OCI-LY7 (cell line): ENCODE results near the gene AKR1E2. TPM values are rescaled to one million over a fixed set of nuclear protein-coding genes. Genes with fewer than 3 reads are reported as not detected.

Source experiments
- BruUV-seq: library from RNA; stranded (reverse); fragments of 400-500 nt; replicated peaks from 2 replicates; lab custom pipeline; 2021; lab: Mats Ljungman, UMichigan
- CTCF ChIA-PET: fragments of 300-600 bp; sonication (Branson Sonifier 250); formaldehyde crosslinking; loops from one replicate; lab custom pipeline; 2022; ENCODE audit warnings: antibody characterized with exemption; ENCODE audit not compliant: unreplicated experiment; lab: Charles Lee
- POLR2A ChIA-PET: fragments of 300-600 bp; sonication (Branson Sonifier 250); formaldehyde crosslinking; loops from one replicate; lab custom pipeline; 2022; ENCODE audit warnings: antibody characterized with exemption; lab: Charles Lee
- DNase-seq: peaks from one replicate; pipeline ENCODE4 v3.0.0-alpha.2; 2015; ENCODE audit warnings: low spot score
- H2AFZ ChIP-seq: fragments of 200-600 bp; sonication (generic), shearing (Covaris generic); 2 replicates; pipeline ENCODE4 v1.6.1; 2014; ENCODE audit warnings: mild to moderate bottlenecking, antibody characterized with exemption, low read length, moderate library complexity
- H3K27ac ChIP-seq: fragments of 200-600 bp; sonication (generic); 2 replicates; pipeline ENCODE4 v1.5.1; 2014; ENCODE audit warnings: mixed run types, low read depth, mild to moderate bottlenecking, moderate library complexity, low read length, inconsistent platforms; ENCODE audit not compliant: poor library complexity, severe bottlenecking
- H3K36me3 ChIP-seq: fragments of 200-600 bp; sonication (generic); 2 replicates; pipeline ENCODE4 v1.6.1; 2014; ENCODE audit warnings: mild to moderate bottlenecking, antibody characterized with exemption, low read length, moderate library complexity, mixed read lengths; ENCODE audit not compliant: insufficient read depth
- H3K4me1 ChIP-seq: fragments of 200-600 bp; sonication (generic); 2 replicates; pipeline ENCODE4 v1.5.1; 2014; ENCODE audit warnings: mild to moderate bottlenecking, low read length; ENCODE audit not compliant: insufficient read depth, poor library complexity, severe bottlenecking
- H3K4me2 ChIP-seq: fragments of 200-600 bp; sonication (generic); 2 replicates; pipeline ENCODE4 v1.6.1; 2014; ENCODE audit warnings: mild to moderate bottlenecking, low read length
- H3K4me3 ChIP-seq: fragments of 200-600 bp; sonication (generic); 2 replicates; pipeline ENCODE4 v1.5.1; 2014; ENCODE audit warnings: mild to moderate bottlenecking, low read depth, low read length; ENCODE audit not compliant: poor library complexity, severe bottlenecking
- H3K79me2 ChIP-seq: fragments of 200-600 bp; sonication (generic); 2 replicates; pipeline ENCODE4 v1.6.1; 2016; ENCODE audit warnings: low read depth, mild to moderate bottlenecking, low read length, moderate library complexity, mixed read lengths; ENCODE audit not compliant: insufficient read depth
- H3K9me2 ChIP-seq: fragments of 200-600 bp; sonication (generic); 2 replicates; pipeline ENCODE4 v1.6.1; 2016; ENCODE audit warnings: mild to moderate bottlenecking, low read length, mixed read lengths; ENCODE audit not compliant: insufficient read depth
- H3K9me3 ChIP-seq: fragments of 200-600 bp; sonication (generic); 2 replicates; pipeline ENCODE4 v1.6.1; 2014; ENCODE audit warnings: mild to moderate bottlenecking, mixed run types, low read length, mixed read lengths
- H4K20me1 ChIP-seq: fragments of 200-600 bp; sonication (generic); 2 replicates; pipeline ENCODE4 v1.6.1; 2014; ENCODE audit warnings: mild to moderate bottlenecking, antibody characterized with exemption, low read length, moderate library complexity, mixed read lengths; ENCODE audit not compliant: insufficient read depth
- CTCF ChIP-seq: fragments of 200-600 bp; sonication (generic); conservative IDR thresholded peaks from 2 replicates; pipeline ENCODE4 v1.5.1; 2014; ENCODE audit warnings: mild to moderate bottlenecking, antibody characterized with exemption, low read length, moderate library complexity, mixed read lengths
- EZH2phosphoT487 ChIP-seq: fragments of 200-600 bp; sonication (generic); IDR thresholded peaks from 2 replicates; pipeline ENCODE4 v1.6.1; 2018; ENCODE audit warnings: low read depth, borderline replicate concordance, mild to moderate bottlenecking, mixed run types, antibody characterized with exemption, low read length, moderate library complexity, mixed read lengths
- intact Hi-C: fragments of 100-400 bp; cut with micrococcal nuclease; formaldehyde crosslinking; loops from one replicate; pipeline ENCODE4 v1.10.0; 2022; ENCODE audit not compliant: unreplicated experiment
- total RNA-seq, 2 experiments: library from RNA; depleted of rRNA in 1 of 2; stranded (reverse); fragments of >200 nt in 1 of 2; shearing (Covaris generic) in 1 of 2; gene quantifications; 2 replicates each; pipeline ENCODE4 v1.2.3, GENCODE V29; 2014 to 2022

AKR1E2 gene
- total RNA-seq, 2 experiments from 2014 or later, result not detected

DNA sequence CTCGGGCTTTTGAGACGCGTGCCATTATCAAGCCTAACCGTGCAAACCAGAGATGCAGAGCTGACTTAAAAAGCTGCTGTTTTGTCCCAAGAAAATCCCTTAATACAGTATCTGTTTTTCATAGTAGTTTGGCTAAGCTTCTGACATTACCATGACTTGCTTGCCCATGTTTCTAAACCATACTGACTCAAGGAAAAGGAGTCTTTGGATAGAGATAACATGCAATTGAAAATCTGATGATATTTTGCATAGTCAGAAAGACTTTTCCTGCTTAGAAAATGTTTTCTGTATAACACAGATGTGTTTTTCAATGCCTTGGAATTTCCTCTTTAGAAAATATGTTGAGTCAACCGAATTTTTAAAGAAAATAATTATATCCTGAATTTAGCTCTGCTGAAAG is 21.5 kb upstream of the AKR1E2 start:
- no peaks in the 10 kb centered on the region for H3K9me2 ChIP-seq
- H3K79me2 ChIP-seq, result no peaks in the 10 kb centered on the region
- no peak overlapping the region for H3K4me2 ChIP-seq
- BruUV-seq, result no TSS peak
- ChIA-PET POLR2A (interaction anchor here (0.7 kb wide), 1 partner anchor 781 kb away, joined by 3 read pairs; no protein-coding TSS in a partner anchor), CTCF (no interaction called here)
- DNase-seq, result no peak
- H3K4me3 ChIP-seq, result no peak overlapping the region
- no peaks in the 10 kb centered on the region for H3K4me1 ChIP-seq
- H3K36me3 ChIP-seq, result no peaks in the 10 kb centered on the region
- no peaks in the 10 kb centered on the region for H3K9me3 ChIP-seq
- intact Hi-C loops, result no loop called here
- no peak overlapping the region for H2AFZ ChIP-seq
- no peaks in the 10 kb centered on the region for H4K20me1 ChIP-seq
- no peak for TF ChIP-seq CTCF
- no peak for TF ChIP-seq EZH2phosphoT487
- no peak overlapping the region for H3K27ac ChIP-seq

DNA sequence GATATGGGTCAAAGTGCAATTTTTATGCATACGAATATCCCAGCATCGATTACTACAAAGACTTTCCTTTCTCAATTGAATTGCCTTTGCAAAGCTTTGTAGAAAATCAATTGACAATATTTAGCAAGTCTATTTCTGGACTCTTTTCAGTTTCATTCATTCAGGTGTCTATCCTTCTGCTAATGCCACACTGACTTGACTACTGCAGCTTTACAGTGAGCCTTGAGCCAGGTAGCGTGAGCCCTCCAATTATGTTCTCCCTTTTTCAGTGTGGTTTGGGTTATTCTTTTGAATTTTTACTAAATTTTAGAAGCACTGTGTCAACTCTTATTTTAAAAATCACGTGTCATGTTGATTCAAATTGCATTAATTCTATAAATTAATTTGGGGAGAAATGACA is 19.5 kb upstream of the AKR1E2 start:
- BruUV-seq, result no TSS peak

More for the DNA sequence above, 19.5 kb upstream of the AKR1E2 start:
- H3K4me1 ChIP-seq, result no peaks in the 10 kb centered on the region
- POLR2A ChIA-PET, result no interaction called here
- no peak overlapping the region for H3K27ac ChIP-seq
- no peak for DNase-seq
- H2AFZ ChIP-seq, result no peak overlapping the region
- no peaks in the 10 kb centered on the region for H3K79me2 ChIP-seq
- no peaks in the 10 kb centered on the region for H3K9me3 ChIP-seq
- intact Hi-C loops, result no loop called here
- no peaks in the 10 kb centered on the region for H3K9me2 ChIP-seq
- no peak overlapping the region for H3K4me2 ChIP-seq
- no peaks in the 10 kb centered on the region for H4K20me1 ChIP-seq
- no peaks in the 10 kb centered on the region for H3K36me3 ChIP-seq
- no peak overlapping the region for H3K4me3 ChIP-seq
- TF ChIP-seq CTCF, result no peak
- TF ChIP-seq EZH2phosphoT487, result no peak
- CTCF ChIA-PET, result no interaction called here
